DOHH2 (cell line): Measurements from ENCODE around the gene GRIK2.

Experiments
- H3F3A ChIP-seq: fragments of 200-600 bp; sonication (generic), shearing (Covaris generic); 2 replicates; pipeline ENCODE4 v1.6.0; 2016; ENCODE audit warnings: antibody characterized with exemption, mild to moderate bottlenecking; ENCODE audit not compliant: control insufficient read depth, insufficient read depth
- H3K27ac ChIP-seq: fragments of 200-600 bp; sonication (generic); 2 replicates; pipeline ENCODE4 v1.5.1; 2014; ENCODE audit warnings: low read depth, mild to moderate bottlenecking, low read length, moderate library complexity
- H3K27me3 ChIP-seq: fragments of 200-600 bp; sonication (generic); 2 replicates; pipeline ENCODE4 v1.6.1; 2014; ENCODE audit warnings: mild to moderate bottlenecking, low read length, mixed read lengths; ENCODE audit not compliant: control insufficient read depth
- H3K36me3 ChIP-seq: fragments of 200-600 bp; sonication (generic); 2 replicates; pipeline ENCODE4 v1.6.1; 2014; ENCODE audit warnings: mild to moderate bottlenecking, low read length, moderate library complexity, mixed read lengths; ENCODE audit not compliant: control insufficient read depth
- H3K4me1 ChIP-seq: fragments of 200-600 bp; sonication (generic); 2 replicates; pipeline ENCODE4 v1.6.1; 2014; ENCODE audit warnings: mild to moderate bottlenecking, low read length, mixed read lengths; ENCODE audit not compliant: control insufficient read depth
- H3K4me2 ChIP-seq: fragments of 200-600 bp; sonication (generic); 2 replicates; pipeline ENCODE4 v1.6.0; 2014; ENCODE audit warnings: mild to moderate bottlenecking, low read length, moderate library complexity
- H3K4me3 ChIP-seq: fragments of 200-600 bp; sonication (generic); 2 replicates; pipeline ENCODE4 v1.5.1; 2014; ENCODE audit warnings: mild to moderate bottlenecking, low read length, mixed read lengths
- H3K79me2 ChIP-seq: fragments of 200-600 bp; sonication (generic); 2 replicates; pipeline ENCODE4 v1.6.1; 2014; ENCODE audit warnings: mild to moderate bottlenecking, low read length, mixed read lengths; ENCODE audit not compliant: control insufficient read depth
- H3K9me2 ChIP-seq: fragments of 200-600 bp; sonication (generic); replicated peaks from 2 replicates; pipeline ENCODE4 v1.6.1; 2014; ENCODE audit warnings: mild to moderate bottlenecking, low read length, mixed read lengths; ENCODE audit not compliant: control insufficient read depth
- H3K9me3 ChIP-seq: fragments of 200-600 bp; sonication (generic); 2 replicates; pipeline ENCODE4 v1.6.1; 2014; ENCODE audit warnings: antibody characterized with exemption, low read length, mixed read lengths; ENCODE audit not compliant: control insufficient read depth, insufficient read depth
- H4K20me1 ChIP-seq: fragments of 200-600 bp; sonication (generic); 2 replicates; pipeline ENCODE4 v1.6.0; 2014; ENCODE audit warnings: low read depth, mild to moderate bottlenecking, antibody characterized with exemption, low read length, moderate library complexity; ENCODE audit not compliant: control insufficient read depth, insufficient read depth
- EZH2phosphoT487 ChIP-seq: fragments of 200-600 bp; sonication (generic); IDR thresholded peaks from 2 replicates; pipeline ENCODE4 v1.6.1; 2017; ENCODE audit warnings: borderline replicate concordance, mild to moderate bottlenecking, antibody characterized with exemption, low read length, moderate library complexity, mixed read lengths
- TF ChIP-seq, protein P1 (sequence below): fragments of 200-600 bp; sonication (generic); IDR thresholded peaks from one replicate; pipeline ENCODE4 v1.5.1; 2014; ENCODE audit warnings: antibody characterized with exemption, mild to moderate bottlenecking, low read depth, low read length; ENCODE audit not compliant: poor library complexity, severe bottlenecking

Gene GRIK2

DNA sequence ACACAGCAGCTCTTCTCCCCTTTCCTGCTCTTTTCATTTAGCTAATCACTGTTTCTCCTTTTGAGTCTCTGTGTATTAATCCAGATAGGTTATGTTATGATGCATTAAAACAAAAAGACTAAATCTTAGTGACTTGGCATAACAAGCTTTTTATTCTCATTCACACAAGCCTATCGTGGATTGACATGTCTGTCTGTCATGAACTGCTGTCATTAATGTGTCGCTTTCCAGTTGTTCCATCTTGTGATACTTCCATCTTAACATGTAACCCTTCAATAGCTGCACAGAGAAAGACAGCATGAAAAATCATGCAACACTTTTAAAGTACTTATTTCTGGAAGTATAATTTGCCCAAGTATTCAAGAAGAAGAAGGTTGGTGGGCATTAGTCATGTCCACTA, 128.7 kb downstream of the GRIK2 start:
- TF ChIP-seq, protein P1, sequence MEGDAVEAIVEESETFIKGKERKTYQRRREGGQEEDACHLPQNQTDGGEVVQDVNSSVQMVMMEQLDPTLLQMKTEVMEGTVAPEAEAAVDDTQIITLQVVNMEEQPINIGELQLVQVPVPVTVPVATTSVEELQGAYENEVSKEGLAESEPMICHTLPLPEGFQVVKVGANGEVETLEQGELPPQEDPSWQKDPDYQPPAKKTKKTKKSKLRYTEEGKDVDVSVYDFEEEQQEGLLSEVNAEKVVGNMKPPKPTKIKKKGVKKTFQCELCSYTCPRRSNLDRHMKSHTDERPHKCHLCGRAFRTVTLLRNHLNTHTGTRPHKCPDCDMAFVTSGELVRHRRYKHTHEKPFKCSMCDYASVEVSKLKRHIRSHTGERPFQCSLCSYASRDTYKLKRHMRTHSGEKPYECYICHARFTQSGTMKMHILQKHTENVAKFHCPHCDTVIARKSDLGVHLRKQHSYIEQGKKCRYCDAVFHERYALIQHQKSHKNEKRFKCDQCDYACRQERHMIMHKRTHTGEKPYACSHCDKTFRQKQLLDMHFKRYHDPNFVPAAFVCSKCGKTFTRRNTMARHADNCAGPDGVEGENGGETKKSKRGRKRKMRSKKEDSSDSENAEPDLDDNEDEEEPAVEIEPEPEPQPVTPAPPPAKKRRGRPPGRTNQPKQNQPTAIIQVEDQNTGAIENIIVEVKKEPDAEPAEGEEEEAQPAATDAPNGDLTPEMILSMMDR: no peak
- no peaks in the 10 kb centered on the region for H4K20me1 ChIP-seq
- H3K4me3 ChIP-seq: no peak overlapping the region
- no peaks in the 10 kb centered on the region for H3K79me2 ChIP-seq
- H3K4me1 ChIP-seq: no peaks in the 10 kb centered on the region
- no peak overlapping the region for H3K27ac ChIP-seq
- no peaks in the 10 kb centered on the region for H3K9me2 ChIP-seq
- H3F3A ChIP-seq: no peaks in the 10 kb centered on the region
- no peaks in the 10 kb centered on the region for H3K36me3 ChIP-seq
- no peaks in the 10 kb centered on the region for H3K9me3 ChIP-seq
- no peak overlapping the region for H3K4me2 ChIP-seq
- no peaks in the 10 kb centered on the region for H3K27me3 ChIP-seq

DNA sequence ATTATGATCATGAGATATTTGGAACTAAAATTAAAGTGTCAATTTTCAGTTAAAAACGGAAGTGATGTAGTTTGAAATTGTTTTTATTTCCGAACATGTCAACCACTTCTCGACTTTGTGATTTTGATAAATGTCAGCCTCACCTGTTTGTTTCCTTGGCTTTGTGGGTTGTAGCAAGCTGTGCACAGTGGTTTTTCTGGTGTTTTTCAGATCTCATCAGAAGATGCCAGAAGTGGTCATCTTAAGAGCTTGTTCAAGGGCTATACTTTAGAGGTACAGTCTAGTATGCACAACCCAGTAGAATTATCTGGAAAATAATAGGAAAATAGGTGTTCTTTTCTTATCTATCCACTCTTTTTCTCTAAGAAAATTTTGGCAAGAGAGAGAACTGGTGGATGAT, 134.0 kb downstream of the GRIK2 start:
- no peak overlapping the region for H3K27ac ChIP-seq
- no peaks in the 10 kb centered on the region for H3K79me2 ChIP-seq
- H3K4me3 ChIP-seq: no peak overlapping the region
- no peaks in the 10 kb centered on the region for H3K4me1 ChIP-seq
- no peaks in the 10 kb centered on the region for H3K27me3 ChIP-seq
- H4K20me1 ChIP-seq: no peaks in the 10 kb centered on the region
- no peaks in the 10 kb centered on the region for H3K9me2 ChIP-seq
- H3K4me2 ChIP-seq: no peak overlapping the region
- no peaks in the 10 kb centered on the region for H3K36me3 ChIP-seq
- H3F3A ChIP-seq: no peaks in the 10 kb centered on the region
- TF ChIP-seq, protein P1: no peak
- TF ChIP-seq EZH2phosphoT487: no peak
- H3K9me3 ChIP-seq: no peaks in the 10 kb centered on the region

DNA sequence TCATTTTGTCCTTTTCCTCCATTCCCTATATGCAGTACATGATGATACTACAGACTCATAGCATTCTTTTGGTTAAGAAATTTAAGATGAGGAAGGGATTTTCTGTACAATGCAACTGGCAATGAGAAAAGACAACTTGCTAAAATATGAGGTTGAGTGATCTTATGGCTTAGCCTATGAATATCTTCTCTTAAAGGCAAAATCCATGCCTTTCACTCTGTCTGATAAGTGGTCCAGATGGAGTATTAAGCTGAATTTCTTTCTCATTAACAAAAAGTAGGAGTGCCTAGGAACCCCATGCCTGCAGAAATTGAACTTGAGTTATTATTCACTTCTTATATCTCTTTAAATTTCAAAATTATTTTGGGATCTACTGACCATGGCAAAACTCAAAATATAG, 135.3 kb downstream of the GRIK2 start:
- no peaks in the 10 kb centered on the region for H3K27me3 ChIP-seq
- no peak overlapping the region for H3K27ac ChIP-seq
- no peak for TF ChIP-seq EZH2phosphoT487
- TF ChIP-seq, protein P1: no peak
- no peaks in the 10 kb centered on the region for H3K36me3 ChIP-seq
- no peaks in the 10 kb centered on the region for H3K9me3 ChIP-seq
- no peaks in the 10 kb centered on the region for H3K4me1 ChIP-seq
- no peaks in the 10 kb centered on the region for H3K9me2 ChIP-seq
- H3K4me2 ChIP-seq: no peak overlapping the region
- no peak overlapping the region for H3K4me3 ChIP-seq
- H3K79me2 ChIP-seq: no peaks in the 10 kb centered on the region
- H4K20me1 ChIP-seq: no peaks in the 10 kb centered on the region
- no peaks in the 10 kb centered on the region for H3F3A ChIP-seq

DNA sequence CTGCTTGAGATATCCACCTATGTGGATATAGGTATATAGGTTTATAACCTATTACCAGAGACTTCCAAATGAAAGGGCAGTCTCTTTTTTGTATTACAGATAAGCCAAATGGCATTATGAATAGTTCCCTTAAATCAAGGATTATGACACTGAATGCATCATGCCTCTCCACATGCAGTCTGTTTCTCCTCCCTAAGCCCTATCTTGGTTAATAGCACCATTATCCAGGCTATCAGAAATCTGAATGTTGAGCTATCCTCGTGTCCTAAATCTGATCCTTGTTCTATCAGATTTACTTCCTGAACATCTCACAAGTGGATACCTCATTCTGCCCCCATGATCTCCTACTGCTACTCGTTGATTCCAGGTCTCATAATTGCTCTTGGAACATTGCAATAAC, 138.0 kb downstream of the GRIK2 start:
- Histone ChIP-seq H3K27ac (no peak overlapping the region), H3K27me3 (no peaks in the 10 kb centered on the region), H3K9me3 (no peaks in the 10 kb centered on the region), H4K20me1 (no peaks in the 10 kb centered on the region), H3K79me2 (no peaks in the 10 kb centered on the region), H3K9me2 (no peaks in the 10 kb centered on the region), H3K4me3 (no peak overlapping the region), H3K4me2 (no peak overlapping the region), H3F3A (no peaks in the 10 kb centered on the region), H3K4me1 (no peaks in the 10 kb centered on the region), H3K36me3 (no peaks in the 10 kb centered on the region)
- TF ChIP-seq, protein P1: no peak
- no peak for TF ChIP-seq EZH2phosphoT487
